ENCODE data around the gene DENND4A.

DENND4A gene

DNA sequence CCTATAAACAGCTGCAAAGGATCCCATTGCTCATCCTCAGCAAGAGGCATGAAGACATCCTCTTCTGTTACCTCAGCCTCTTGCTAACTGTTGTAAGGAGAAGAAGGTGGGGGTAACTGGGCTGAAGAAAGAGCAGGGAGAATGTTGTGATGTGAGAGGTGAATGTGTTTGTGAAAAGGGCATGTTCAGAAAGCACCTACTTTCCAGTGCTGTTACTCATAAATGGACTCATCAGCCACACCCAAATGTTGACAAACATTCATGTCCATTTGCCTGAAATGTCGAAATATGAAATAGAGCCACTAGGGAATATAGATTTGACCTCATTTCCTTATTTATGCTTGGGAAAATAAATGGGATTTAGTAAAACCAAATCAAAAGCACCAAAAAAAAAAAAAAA lies 157.7 kb downstream of the DENND4A start:
- Histone ChIP-seq H3K4me3 (ENCODE audit: low read depth, low read length) (no peak overlapping the region), H3K36me3 (no peaks in the 10 kb centered on the region), H3K27me3 (ENCODE audit: insufficient read depth, low read depth, severe bottlenecking) (peaks cover 41% of the 10 kb centered on the region), H3K9me3 (ENCODE audit: severe bottlenecking) (no peaks in the 10 kb centered on the region), H3K27ac (no peak overlapping the region)
- no peak for DNase-seq
- TF ChIP-seq, protein P1, sequence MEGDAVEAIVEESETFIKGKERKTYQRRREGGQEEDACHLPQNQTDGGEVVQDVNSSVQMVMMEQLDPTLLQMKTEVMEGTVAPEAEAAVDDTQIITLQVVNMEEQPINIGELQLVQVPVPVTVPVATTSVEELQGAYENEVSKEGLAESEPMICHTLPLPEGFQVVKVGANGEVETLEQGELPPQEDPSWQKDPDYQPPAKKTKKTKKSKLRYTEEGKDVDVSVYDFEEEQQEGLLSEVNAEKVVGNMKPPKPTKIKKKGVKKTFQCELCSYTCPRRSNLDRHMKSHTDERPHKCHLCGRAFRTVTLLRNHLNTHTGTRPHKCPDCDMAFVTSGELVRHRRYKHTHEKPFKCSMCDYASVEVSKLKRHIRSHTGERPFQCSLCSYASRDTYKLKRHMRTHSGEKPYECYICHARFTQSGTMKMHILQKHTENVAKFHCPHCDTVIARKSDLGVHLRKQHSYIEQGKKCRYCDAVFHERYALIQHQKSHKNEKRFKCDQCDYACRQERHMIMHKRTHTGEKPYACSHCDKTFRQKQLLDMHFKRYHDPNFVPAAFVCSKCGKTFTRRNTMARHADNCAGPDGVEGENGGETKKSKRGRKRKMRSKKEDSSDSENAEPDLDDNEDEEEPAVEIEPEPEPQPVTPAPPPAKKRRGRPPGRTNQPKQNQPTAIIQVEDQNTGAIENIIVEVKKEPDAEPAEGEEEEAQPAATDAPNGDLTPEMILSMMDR (IDR thresholded peaks at IDR 0.05; ENCODE audit: low read depth, low read length): no peak

DNA sequence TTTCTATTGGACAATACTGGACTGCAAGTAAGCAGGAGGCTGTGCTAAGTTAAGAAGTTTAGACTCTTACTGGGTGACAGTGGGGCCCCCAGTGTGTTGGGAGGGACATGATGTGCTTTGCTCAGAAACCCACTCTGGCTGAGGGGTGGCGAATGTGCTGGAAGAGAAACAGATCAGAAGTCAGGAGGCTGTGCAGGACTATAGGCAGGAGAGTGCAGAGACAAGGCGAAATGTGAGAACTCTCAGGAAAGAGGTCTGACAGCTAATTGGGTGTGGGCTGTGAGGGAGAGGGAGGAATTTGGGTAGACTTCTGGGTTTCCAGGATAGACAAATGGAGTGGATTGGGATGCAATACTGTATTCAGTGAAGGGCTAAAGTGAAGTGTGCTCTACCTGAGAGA lies 158.3 kb downstream of the DENND4A start:
- Histone ChIP-seq H3K36me3 (no peaks in the 10 kb centered on the region), H3K27ac (no peak overlapping the region), H3K4me3 (ENCODE audit: low read depth, low read length) (no peak overlapping the region), H3K27me3 (ENCODE audit: insufficient read depth, low read depth, severe bottlenecking) (peaks cover 35% of the 10 kb centered on the region), H3K9me3 (ENCODE audit: severe bottlenecking) (no peaks in the 10 kb centered on the region)
- TF ChIP-seq, protein P1 (IDR thresholded peaks at IDR 0.05; ENCODE audit: low read depth, low read length): no peak
- no peak for DNase-seq

DNA sequence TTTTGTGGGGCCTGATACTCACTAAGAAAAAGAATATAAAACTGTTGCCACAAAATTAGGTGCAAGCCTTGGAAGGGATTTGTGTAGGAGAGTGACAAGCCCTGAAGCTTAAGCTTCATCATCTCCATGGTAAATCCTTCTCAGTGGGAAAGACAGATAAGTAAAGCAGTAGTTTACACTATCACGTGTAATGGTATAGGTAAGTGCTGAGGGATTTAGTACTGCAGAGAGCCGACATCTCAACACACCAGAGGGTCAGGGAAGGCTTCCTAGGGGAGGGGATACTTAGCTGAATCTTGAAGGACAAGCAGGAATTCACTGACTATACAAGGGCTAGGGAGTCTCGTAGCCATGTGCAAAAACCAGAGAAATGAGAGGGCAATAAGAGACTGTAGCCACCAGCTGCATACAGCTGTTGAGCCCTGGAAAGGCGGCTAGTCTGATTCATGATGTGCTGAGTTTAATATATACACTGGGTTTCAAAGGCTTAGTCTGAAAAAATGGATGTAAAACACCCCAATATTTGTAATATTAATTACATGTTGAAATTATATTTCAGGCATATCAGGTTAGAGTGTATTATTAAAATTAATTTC lies 159.2 kb downstream of the DENND4A start:
- Histone ChIP-seq H3K36me3 (no peaks in the 10 kb centered on the region), H3K27ac (no peak overlapping the region), H3K9me3 (ENCODE audit: severe bottlenecking) (no peaks in the 10 kb centered on the region), H3K4me3 (ENCODE audit: low read depth, low read length) (no peak overlapping the region), H3K27me3 (ENCODE audit: insufficient read depth, low read depth, severe bottlenecking) (peaks cover 32% of the 10 kb centered on the region)
- peak; percentile 46 for DNase-seq
- TF ChIP-seq, protein P1 (IDR thresholded peaks at IDR 0.05; ENCODE audit: low read depth, low read length): no peak

DNA sequence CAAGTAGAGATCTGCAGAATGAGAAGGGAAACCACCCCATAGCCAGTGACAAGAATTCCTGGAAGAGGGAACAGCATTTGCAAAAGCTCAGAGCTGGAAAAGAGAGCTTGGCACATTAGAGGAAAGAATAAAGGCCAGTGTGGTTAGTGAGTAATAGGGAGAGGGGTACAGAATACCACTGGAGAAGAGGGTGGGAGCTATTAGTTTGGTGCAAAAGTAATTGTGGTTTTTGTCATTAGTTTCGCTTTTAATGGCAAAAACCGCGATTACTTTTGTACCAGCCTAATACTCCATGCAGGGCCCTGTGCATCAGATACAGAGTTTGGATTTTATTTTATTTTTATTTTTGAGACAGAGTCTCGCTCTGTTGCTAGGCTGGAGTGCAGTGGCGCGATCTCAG lies 160.6 kb downstream of the DENND4A start:
- Histone ChIP-seq H3K27ac (no peak overlapping the region), H3K36me3 (no peaks in the 10 kb centered on the region)
- TF ChIP-seq, protein P1 (IDR thresholded peaks at IDR 0.05; ENCODE audit: low read depth, low read length): no peak

DNA sequence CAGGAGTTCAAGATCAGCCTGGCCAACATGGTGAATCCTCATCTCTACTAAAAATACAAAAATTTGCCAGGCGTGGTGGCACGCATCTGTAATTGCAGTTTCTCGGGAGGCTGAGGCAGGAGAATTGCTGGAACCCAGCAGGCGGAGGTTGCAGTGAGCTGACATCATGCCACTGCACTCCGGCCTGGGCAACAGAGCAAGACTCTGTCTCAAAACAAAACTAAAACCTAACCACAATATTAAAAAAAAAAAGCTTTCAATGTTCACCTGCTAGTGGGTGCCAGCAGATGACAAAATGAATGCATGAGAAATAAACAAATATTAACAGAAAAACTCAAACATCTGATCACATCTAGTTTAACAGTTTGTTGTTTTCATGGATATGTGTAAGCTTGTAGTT lies 161.3 kb downstream of the DENND4A start:
- Histone ChIP-seq H3K27me3 (ENCODE audit: insufficient read depth, low read depth, severe bottlenecking) (peaks cover 42% of the 10 kb centered on the region), H3K36me3 (no peaks in the 10 kb centered on the region), H3K4me3 (ENCODE audit: low read depth, low read length) (no peak overlapping the region), H3K27ac (no peak overlapping the region), H3K9me3 (ENCODE audit: severe bottlenecking) (no peaks in the 10 kb centered on the region)
- TF ChIP-seq, protein P1 (IDR thresholded peaks at IDR 0.05; ENCODE audit: low read depth, low read length): no peak
- no peak for DNase-seq

More for the DNA sequence above, 160.6 kb downstream of the DENND4A start:
- H3K9me3 ChIP-seq (ENCODE audit: severe bottlenecking): no peaks in the 10 kb centered on the region
- DNase-seq: no peak
- H3K27me3 ChIP-seq (ENCODE audit: insufficient read depth, low read depth, severe bottlenecking): peaks cover 44% of the 10 kb centered on the region
- H3K4me3 ChIP-seq (ENCODE audit: low read depth, low read length): no peak overlapping the region

DNA sequence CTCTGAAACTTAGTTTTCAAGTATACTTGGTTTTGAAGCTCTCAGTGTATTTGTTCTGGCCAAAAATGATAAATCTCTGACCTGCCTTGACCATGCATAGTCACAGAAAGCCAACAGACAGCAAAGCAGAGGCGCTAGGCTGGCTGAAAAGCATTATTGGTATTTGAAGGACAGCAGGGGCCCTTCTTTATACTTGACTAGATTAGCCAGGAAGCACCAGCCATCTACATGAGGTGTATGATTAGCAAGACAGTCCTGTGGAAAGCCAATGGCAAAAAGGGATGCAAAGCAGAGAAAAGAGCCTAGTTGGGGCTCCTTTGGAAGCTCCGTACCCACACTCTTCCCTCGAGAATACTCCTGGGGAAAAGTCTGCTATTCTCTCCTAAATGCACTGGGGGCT lies 162.5 kb downstream of the DENND4A start:
- Histone ChIP-seq H3K4me3 (ENCODE audit: low read depth, low read length) (no peak overlapping the region), H3K9me3 (ENCODE audit: severe bottlenecking) (no peaks in the 10 kb centered on the region), H3K36me3 (no peaks in the 10 kb centered on the region), H3K27me3 (ENCODE audit: insufficient read depth, low read depth, severe bottlenecking) (peaks cover 41% of the 10 kb centered on the region), H3K27ac (no peak overlapping the region)
- TF ChIP-seq, protein P1 (IDR thresholded peaks at IDR 0.05; ENCODE audit: low read depth, low read length): no peak
- no peak for DNase-seq

Data from WERI-Rb-1 (cell line).